CD14-positive monocyte (primary cell): ENCODE results near the gene ZC3H13. TPM values are rescaled to one million over a fixed set of nuclear protein-coding genes. Genes with fewer than 3 reads are reported as not detected.

Experiments used
- DNase-seq, 3 donors: peaks; one replicate each; pipeline ENCODE4 v3.0.0-alpha.2; 2011 to 2022
- H2AFZ ChIP-seq: 2 replicates; pipeline ENCODE4 v1.6.0; 2012; ENCODE audit warnings: mild to moderate bottlenecking, low read depth, low read length, inconsistent platforms; ENCODE audit not compliant: insufficient read depth, poor library complexity, severe bottlenecking
- H3K27ac ChIP-seq, 2 donors: 1 replicate in 1 of 2; 2 replicates in 1 of 2; pipeline ENCODE4 v1.5.1; 2012 to 2013; ENCODE audit warnings: low read length in 2 of 2, control low read depth in 1 of 2, inconsistent platforms in 1 of 2, low read depth in 1 of 2, mild to moderate bottlenecking in 1 of 2
- H3K27me3 ChIP-seq, 2 donors: one replicate each; pipeline versions ENCODE4 v1.6.0 to v1.6.1; 2011 to 2013; ENCODE audit warnings: low read length in 2 of 2; ENCODE audit not compliant: control insufficient read depth in 2 of 2, insufficient read depth in 2 of 2
- H3K36me3 ChIP-seq, 2 donors: replicated peaks in 1 of 2; 1 replicate in 1 of 2; 2 replicates in 1 of 2; pipeline versions ENCODE4 v1.5.1 to v1.6.1; 2012 to 2013; ENCODE audit warnings: low read length in 2 of 2, control low read depth in 1 of 2, inconsistent platforms in 1 of 2, mild to moderate bottlenecking in 1 of 2; ENCODE audit not compliant: insufficient read depth in 2 of 2, control insufficient read depth in 1 of 2
- H3K4me1 ChIP-seq, 2 donors: 1 replicate in 1 of 2; 2 replicates in 1 of 2; pipeline versions ENCODE4 v1.5.1 to v1.6.1; 2012 to 2013; ENCODE audit warnings: low read length in 2 of 2, control low read depth in 1 of 2, inconsistent platforms in 1 of 2, mild to moderate bottlenecking in 1 of 2, moderate library complexity in 1 of 2; ENCODE audit not compliant: insufficient read depth in 2 of 2, control insufficient read depth in 1 of 2
- H3K4me2 ChIP-seq: replicated peaks from 2 replicates; pipeline ENCODE3; 2012; ENCODE audit warnings: low read length, moderate library complexity, mild to moderate bottlenecking; ENCODE audit not compliant: poor library complexity, severe bottlenecking; ENCODE audit errors: extremely low read depth
- H3K4me3 ChIP-seq, 3 experiments: fragments of 200-600 bp in 1 of 3; sonication (generic) in 1 of 3; replicated peaks in 1 of 3; 1 replicate in 2 of 3; 2 replicates in 1 of 3; pipeline ENCODE4 v1.5.1; 2011 to 2013; ENCODE audit warnings: low read length in 3 of 3, mild to moderate bottlenecking in 3 of 3, control low read depth in 2 of 3, low read depth in 2 of 3, inconsistent platforms in 1 of 3, moderate library complexity in 1 of 3
- H3K79me2 ChIP-seq: 2 replicates; pipeline ENCODE4 v1.6.0; 2012; ENCODE audit warnings: mild to moderate bottlenecking, control low read depth, inconsistent platforms, low read length, moderate library complexity; ENCODE audit not compliant: insufficient read depth
- H3K9ac ChIP-seq: 2 replicates; pipeline ENCODE4 v1.6.0; 2017; ENCODE audit warnings: low read length, mild to moderate bottlenecking; ENCODE audit not compliant: insufficient read depth, poor library complexity, severe bottlenecking
- H3K9me3 ChIP-seq, 2 donors: replicated peaks in 1 of 2; 1 replicate in 1 of 2; 2 replicates in 1 of 2; pipeline versions ENCODE4 v1.5.1 to v1.6.1; 2012 to 2013; ENCODE audit warnings: low read length in 2 of 2, control low read depth in 1 of 2; ENCODE audit not compliant: control insufficient read depth in 1 of 2, insufficient read depth in 1 of 2
- H4K20me1 ChIP-seq: 2 replicates; pipeline ENCODE4 v1.6.0; 2012; ENCODE audit warnings: mild to moderate bottlenecking, low read length, control low read depth, moderate library complexity; ENCODE audit not compliant: insufficient read depth
- H3K27ac Mint-ChIP-seq, 7 donors: one replicate each; pipeline ENCODE4 v1.8.0; 2020; ENCODE audit warnings: mild to moderate bottlenecking in 7 of 7, mixed read lengths in 7 of 7, moderate library complexity in 6 of 7, inconsistent platforms in 2 of 7
- H3K27me3 Mint-ChIP-seq, 3 donors: one replicate each; pipeline ENCODE4 v1.8.0; 2021 to 2022; ENCODE audit warnings: low read depth in 3 of 3, mild to moderate bottlenecking in 3 of 3, mixed read lengths in 3 of 3, moderate library complexity in 3 of 3, inconsistent platforms in 1 of 3
- H3K36me3 Mint-ChIP-seq, 2 donors: one replicate each; pipeline ENCODE4 v1.8.0; 2020; ENCODE audit warnings: mixed read lengths in 2 of 2, inconsistent platforms in 1 of 2, mild to moderate bottlenecking in 1 of 2
- H3K4me1 Mint-ChIP-seq: one replicate; pipeline ENCODE4 v1.8.0; 2020; ENCODE audit warnings: mild to moderate bottlenecking, mixed read lengths
- H3K4me3 Mint-ChIP-seq, 2 donors: one replicate each; pipeline ENCODE4 v1.8.0; 2020; ENCODE audit warnings: mild to moderate bottlenecking in 2 of 2, mixed read lengths in 2 of 2, moderate library complexity in 1 of 2
- H3K9me3 Mint-ChIP-seq, 7 donors: one replicate each; pipeline ENCODE4 v1.8.0; 2020 to 2022; ENCODE audit warnings: mixed read lengths in 7 of 7, mild to moderate bottlenecking in 6 of 7, moderate library complexity in 6 of 7, inconsistent platforms in 2 of 7
- WGBS: methylation state at CpG from one replicate; pipeline ENCODE4 v1.1.5; 2013; ENCODE audit warnings: missing lambda C conversion rate; ENCODE audit not compliant: insufficient coverage; 5-methylcytosine and 5-hydroxymethylcytosine counted together
- intact Hi-C, 2 donors: fragments of 100-400 bp; cut with micrococcal nuclease; formaldehyde crosslinking; loops; one replicate each; pipeline versions ENCODE4 v1.15.0 to v1.15.1; 2023
- polyA plus RNA-seq, 3 donors: library from polyadenylated mRNA; depleted of rRNA in 1 of 3; unstranded in 2 of 3; stranded (reverse) in 1 of 3; fragments of 300-500 nt in 2 of 3; fragments of >200 nt in 1 of 3; fragmentation: Illumina TruSeq in 2 of 3; gene quantifications; 1 replicate in 2 of 3; 2 replicates in 1 of 3; pipeline ENCODE4 v1.2.3, GENCODE V29; 2012 to 2021
- TF ChIP-seq, protein P1 (sequence below): fragments of 200-600 bp; IDR thresholded peaks from one replicate; pipeline ENCODE4 v1.8.0; 2022; ENCODE audit warnings: antibody characterized with exemption, mild to moderate bottlenecking

ZC3H13 gene
- polyA plus RNA-seq, 3 donors = 5.3 to 22.2 (median 9.7) TPM

DNA sequence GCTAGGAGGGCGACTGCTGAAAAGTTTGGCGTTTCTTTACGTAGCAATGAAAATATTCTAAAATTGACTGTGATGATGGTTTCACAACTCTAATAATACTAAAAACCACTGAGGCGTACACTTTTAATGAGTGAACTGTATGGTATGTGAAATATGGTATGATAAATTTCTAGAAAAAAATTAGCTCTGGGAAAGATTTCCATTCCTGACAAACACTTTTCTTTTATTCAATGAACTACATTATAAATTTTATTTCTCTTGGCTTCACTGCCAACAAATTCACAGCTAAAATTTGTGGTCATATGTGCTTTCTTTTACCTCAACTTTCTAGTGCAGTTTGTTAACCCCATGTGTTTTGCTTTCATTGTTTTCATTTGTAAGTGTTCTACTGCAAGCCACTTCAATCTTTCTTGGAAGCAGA is 11.1 kb downstream of the ZC3H13 start:
- H3K36me3 Mint-ChIP-seq = peaks cover 52% of the 10 kb centered on the region in 2 donors
- H3K36me3 ChIP-seq = peaks cover 45 to 79% of the 10 kb centered on the region in 2 donors
- no peak overlapping the region for H2AFZ ChIP-seq
- no peaks in the 10 kb centered on the region for H3K4me1 ChIP-seq
- peak overlapping the region in 2 of 7 donors; percentile 19 to 40 for H3K27ac Mint-ChIP-seq
- H3K27ac ChIP-seq = no peak overlapping the region
- H3K9me3 Mint-ChIP-seq = no peaks in the 10 kb centered on the region
- no peak overlapping the region for H3K4me3 Mint-ChIP-seq
- peaks cover 31% of the 10 kb centered on the region for H3K79me2 ChIP-seq
- no CpG with 5 or more reads among the region's 4 CpGs for WGBS
- H3K4me1 Mint-ChIP-seq = no peaks in the 10 kb centered on the region
- no peak overlapping the region for H3K4me3 ChIP-seq
- H4K20me1 ChIP-seq = peaks cover 23% of the 10 kb centered on the region
- no peaks in the 10 kb centered on the region for H3K27me3 ChIP-seq
- no peaks in the 10 kb centered on the region for H3K9me3 ChIP-seq
- intact Hi-C loops = loop anchor here in 1 of 2 donors (10.0 kb wide), 1 partner anchor 707 kb away; no protein-coding TSS in a partner anchor
- TF ChIP-seq, protein P1, sequence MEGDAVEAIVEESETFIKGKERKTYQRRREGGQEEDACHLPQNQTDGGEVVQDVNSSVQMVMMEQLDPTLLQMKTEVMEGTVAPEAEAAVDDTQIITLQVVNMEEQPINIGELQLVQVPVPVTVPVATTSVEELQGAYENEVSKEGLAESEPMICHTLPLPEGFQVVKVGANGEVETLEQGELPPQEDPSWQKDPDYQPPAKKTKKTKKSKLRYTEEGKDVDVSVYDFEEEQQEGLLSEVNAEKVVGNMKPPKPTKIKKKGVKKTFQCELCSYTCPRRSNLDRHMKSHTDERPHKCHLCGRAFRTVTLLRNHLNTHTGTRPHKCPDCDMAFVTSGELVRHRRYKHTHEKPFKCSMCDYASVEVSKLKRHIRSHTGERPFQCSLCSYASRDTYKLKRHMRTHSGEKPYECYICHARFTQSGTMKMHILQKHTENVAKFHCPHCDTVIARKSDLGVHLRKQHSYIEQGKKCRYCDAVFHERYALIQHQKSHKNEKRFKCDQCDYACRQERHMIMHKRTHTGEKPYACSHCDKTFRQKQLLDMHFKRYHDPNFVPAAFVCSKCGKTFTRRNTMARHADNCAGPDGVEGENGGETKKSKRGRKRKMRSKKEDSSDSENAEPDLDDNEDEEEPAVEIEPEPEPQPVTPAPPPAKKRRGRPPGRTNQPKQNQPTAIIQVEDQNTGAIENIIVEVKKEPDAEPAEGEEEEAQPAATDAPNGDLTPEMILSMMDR = no peak
- peaks cover 0 to 1% (median 1%) of the 10 kb centered on the region in 3 donors for H3K27me3 Mint-ChIP-seq
- DNase-seq = no peak
- no peak overlapping the region for H3K4me2 ChIP-seq
- H3K9ac ChIP-seq = no peak overlapping the region

DNA sequence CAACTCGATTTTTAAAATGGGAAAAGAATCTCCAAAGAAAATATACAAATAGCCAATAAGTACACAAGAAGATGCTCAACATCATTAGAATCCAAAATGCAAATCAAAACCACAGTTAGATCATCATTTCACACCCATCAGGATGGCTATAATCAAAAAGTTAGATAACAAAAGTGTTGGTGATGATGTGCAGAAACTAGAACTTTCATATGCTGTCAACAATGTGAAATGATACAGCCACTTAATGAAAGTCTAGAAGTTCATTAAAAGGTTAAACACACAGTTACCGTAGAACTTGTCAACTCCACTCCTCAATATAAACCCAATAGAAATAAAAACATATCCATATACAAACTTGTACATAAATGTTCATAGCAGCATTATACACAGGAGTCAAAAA is 11.8 kb downstream of the ZC3H13 start:
- Histone ChIP-seq H4K20me1 (peaks cover 22% of the 10 kb centered on the region), H3K27ac (no peak overlapping the region), H3K27me3 (no peaks in the 10 kb centered on the region), H3K4me3 (no peak overlapping the region), H3K9me3 (no peaks in the 10 kb centered on the region), H2AFZ (no peak overlapping the region), H3K36me3 (peaks cover 48 to 86% of the 10 kb centered on the region in 2 donors), H3K9ac (no peak overlapping the region), H3K79me2 (peaks cover 26% of the 10 kb centered on the region), H3K4me1 (no peaks in the 10 kb centered on the region), H3K4me2 (no peak overlapping the region)
- WGBS = no CpG with 5 or more reads among the region's 2 CpGs
- H3K4me1 Mint-ChIP-seq = no peaks in the 10 kb centered on the region
- TF ChIP-seq, protein P1 = no peak
- no peak for DNase-seq
- H3K27me3 Mint-ChIP-seq = peaks cover 0 to 1% (median 1%) of the 10 kb centered on the region in 3 donors
- intact Hi-C loops = loop anchor here in 1 of 2 donors (10.0 kb wide), 1 partner anchor 706 kb away; no protein-coding TSS in a partner anchor
- no peak overlapping the region for H3K27ac Mint-ChIP-seq
- H3K36me3 Mint-ChIP-seq = peaks cover 58 to 59% of the 10 kb centered on the region in 2 donors
- peaks cover 0 to 2% (median 0%) of the 10 kb centered on the region in 7 donors for H3K9me3 Mint-ChIP-seq
- H3K4me3 Mint-ChIP-seq = no peak overlapping the region
